Measurements from ENCODE around the gene LCA5.
A peak's percentile ranks its signal among the peaks of the same experiment; 100 is the strongest.

Gene LCA5

GRCh38 chr6:79551401-79551800, 14.2 kb upstream of the LCA5 start:
- no peak for DNase-seq (ENCODE audit: low read depth)
- H3K4me3 ChIP-seq (ENCODE audit: low read length) = no peak overlapping the region
- TF ChIP-seq, protein P1, sequence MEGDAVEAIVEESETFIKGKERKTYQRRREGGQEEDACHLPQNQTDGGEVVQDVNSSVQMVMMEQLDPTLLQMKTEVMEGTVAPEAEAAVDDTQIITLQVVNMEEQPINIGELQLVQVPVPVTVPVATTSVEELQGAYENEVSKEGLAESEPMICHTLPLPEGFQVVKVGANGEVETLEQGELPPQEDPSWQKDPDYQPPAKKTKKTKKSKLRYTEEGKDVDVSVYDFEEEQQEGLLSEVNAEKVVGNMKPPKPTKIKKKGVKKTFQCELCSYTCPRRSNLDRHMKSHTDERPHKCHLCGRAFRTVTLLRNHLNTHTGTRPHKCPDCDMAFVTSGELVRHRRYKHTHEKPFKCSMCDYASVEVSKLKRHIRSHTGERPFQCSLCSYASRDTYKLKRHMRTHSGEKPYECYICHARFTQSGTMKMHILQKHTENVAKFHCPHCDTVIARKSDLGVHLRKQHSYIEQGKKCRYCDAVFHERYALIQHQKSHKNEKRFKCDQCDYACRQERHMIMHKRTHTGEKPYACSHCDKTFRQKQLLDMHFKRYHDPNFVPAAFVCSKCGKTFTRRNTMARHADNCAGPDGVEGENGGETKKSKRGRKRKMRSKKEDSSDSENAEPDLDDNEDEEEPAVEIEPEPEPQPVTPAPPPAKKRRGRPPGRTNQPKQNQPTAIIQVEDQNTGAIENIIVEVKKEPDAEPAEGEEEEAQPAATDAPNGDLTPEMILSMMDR (conservative IDR thresholded peaks at IDR 0.05; ENCODE audit: low read length) = no peak

GRCh38 chr6:79548304-79548703, 11.1 kb upstream of the LCA5 start:
- TF ChIP-seq, protein P1 (conservative IDR thresholded peaks at IDR 0.05; ENCODE audit: low read length) = no peak
- no peak for DNase-seq (ENCODE audit: low read depth)
- no peak overlapping the region for H3K4me3 ChIP-seq (ENCODE audit: low read length)

DNA sequence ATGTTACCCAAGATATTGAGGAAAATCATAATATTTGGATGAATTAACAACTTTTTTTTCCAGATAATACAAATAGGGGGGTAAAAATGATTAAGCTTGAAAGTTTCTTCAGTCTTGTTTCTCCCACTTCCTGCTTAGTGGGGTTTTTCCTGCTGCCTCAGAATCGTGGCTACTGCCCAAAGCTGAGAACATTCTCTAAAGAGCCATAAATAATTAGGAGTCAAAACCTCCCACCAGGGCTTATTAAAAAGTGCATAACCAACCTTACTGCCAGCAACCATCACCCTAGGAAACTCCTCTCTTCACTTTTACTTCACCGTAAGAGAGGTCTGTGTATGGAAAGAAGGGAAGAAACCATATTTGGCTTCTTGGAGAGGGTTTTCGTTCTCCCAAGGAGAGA, 9.0 kb upstream of the LCA5 start:
- TF ChIP-seq, protein P1 (conservative IDR thresholded peaks at IDR 0.05; ENCODE audit: low read length) = no peak
- peak; percentile 47 for DNase-seq (ENCODE audit: low read depth)
- H3K4me3 ChIP-seq (ENCODE audit: low read length) = no peak overlapping the region

- H3K4me3 ChIP-seq (ENCODE audit: low read length) = no peak overlapping the region; the same call in 1 of the 2 replicates
- TF ChIP-seq, protein P1 (conservative IDR thresholded peaks at IDR 0.05; ENCODE audit: low read length) = peak; percentile 61
- DNase-seq (ENCODE audit: low read depth) = peak; percentile 93
These were observed 7.8 kb upstream of the LCA5 start for GRCh38 chr6:79544939-79545450.

- no peak overlapping the region for H3K4me3 ChIP-seq (ENCODE audit: low read length)
- TF ChIP-seq, protein P1 (conservative IDR thresholded peaks at IDR 0.05; ENCODE audit: low read length) = no peak
- DNase-seq (ENCODE audit: low read depth) = peak; percentile 83
These were observed 7.2 kb upstream of the LCA5 start for GRCh38 chr6:79544299-79544927.

GRCh38 chr6:79543886-79544285, 6.7 kb upstream of the LCA5 start:
- DNase-seq (ENCODE audit: low read depth) = no peak
- H3K4me3 ChIP-seq (ENCODE audit: low read length) = no peak overlapping the region
- TF ChIP-seq, protein P1 (conservative IDR thresholded peaks at IDR 0.05; ENCODE audit: low read length) = no peak

GRCh38 chr6:79543411-79543810, 6.2 kb upstream of the LCA5 start:
- TF ChIP-seq, protein P1 (conservative IDR thresholded peaks at IDR 0.05; ENCODE audit: low read length) = no peak
- no peak overlapping the region for H3K4me3 ChIP-seq (ENCODE audit: low read length)
- no peak for DNase-seq (ENCODE audit: low read depth)

Measured in AG10803 (cell line).